ENCODE data around the gene POP4.

Gene POP4

GRCh38 chr19:29574510-29574909 is 31.6 kb upstream of the POP4 start:
- no peaks in the 10 kb centered on the region for H3K36me3 ChIP-seq
- no peak for DNase-seq
- no peak for TF ChIP-seq CTCF (IDR thresholded peaks at IDR 0.05; ENCODE audit: low read depth, low read length)
- H3K27me3 ChIP-seq, result peaks cover 53% of the 10 kb centered on the region
- H3K4me1 ChIP-seq, result no peaks in the 10 kb centered on the region
- no peaks in the 10 kb centered on the region for H3K9me3 ChIP-seq
- H3K4me3 ChIP-seq (ENCODE audit: low read depth, low read length), result no peak overlapping the region

GRCh38 chr19:29576046-29576606 is 30.0 kb upstream of the POP4 start:
- DNase-seq, result no peak
- no peaks in the 10 kb centered on the region for H3K4me1 ChIP-seq
- H3K36me3 ChIP-seq, result no peaks in the 10 kb centered on the region
- H3K9me3 ChIP-seq, result no peaks in the 10 kb centered on the region
- H3K27me3 ChIP-seq, result peaks cover 53% of the 10 kb centered on the region
- TF ChIP-seq CTCF (IDR thresholded peaks at IDR 0.05; ENCODE audit: low read depth, low read length), result no peak
- H3K4me3 ChIP-seq (ENCODE audit: low read depth, low read length), result no peak overlapping the region

GRCh38 chr19:29576761-29577648 is 29.1 kb upstream of the POP4 start:
- no peaks in the 10 kb centered on the region for H3K4me1 ChIP-seq
- H3K9me3 ChIP-seq, result no peaks in the 10 kb centered on the region
- no peak for DNase-seq
- peaks cover 51% of the 10 kb centered on the region for H3K27me3 ChIP-seq
- H3K36me3 ChIP-seq, result no peaks in the 10 kb centered on the region
- no peak for TF ChIP-seq CTCF (IDR thresholded peaks at IDR 0.05; ENCODE audit: low read depth, low read length)
- H3K4me3 ChIP-seq (ENCODE audit: low read depth, low read length), result no peak overlapping the region

DNA sequence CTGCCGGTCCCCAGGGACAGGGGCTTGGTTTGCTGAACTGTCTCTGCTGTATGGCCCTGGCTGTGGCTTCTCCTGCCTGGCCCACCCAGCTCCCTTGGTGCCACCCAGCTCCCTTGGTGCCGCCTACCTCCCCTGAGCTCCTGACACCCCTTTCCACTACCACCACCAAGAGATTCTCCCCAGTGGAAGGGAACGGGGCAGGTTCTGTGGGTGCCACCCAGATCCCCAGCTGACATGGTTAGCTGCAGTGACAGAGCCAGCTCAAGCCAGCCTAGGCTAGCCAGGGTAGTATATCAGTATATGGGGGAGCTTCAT is 28.5 kb upstream of the POP4 start:
- peaks cover 49% of the 10 kb centered on the region for H3K27me3 ChIP-seq
- no peak for DNase-seq
- H3K4me1 ChIP-seq, result no peaks in the 10 kb centered on the region
- no peak for TF ChIP-seq CTCF (IDR thresholded peaks at IDR 0.05; ENCODE audit: low read depth, low read length)
- H3K36me3 ChIP-seq, result no peaks in the 10 kb centered on the region
- H3K9me3 ChIP-seq, result no peaks in the 10 kb centered on the region
- no peak overlapping the region for H3K4me3 ChIP-seq (ENCODE audit: low read depth, low read length)

DNA sequence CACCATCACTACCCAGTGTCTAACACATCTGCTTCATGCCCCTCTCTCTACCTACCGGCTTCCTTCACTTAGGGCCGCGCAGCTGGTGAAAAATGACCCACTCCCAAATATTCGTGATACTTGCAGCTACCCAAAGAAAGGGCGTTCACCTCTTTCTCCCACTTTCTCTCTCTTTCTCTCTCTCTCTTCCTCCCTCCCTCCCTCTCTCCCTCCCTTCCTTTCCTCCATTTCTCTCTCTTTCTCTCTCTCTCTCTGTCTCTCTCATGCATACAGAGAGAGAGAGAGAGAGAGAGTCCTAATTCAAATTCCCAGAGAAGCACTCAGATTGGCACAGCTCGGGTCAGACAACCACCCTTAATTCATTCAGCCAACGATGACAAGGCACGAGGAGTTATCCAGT is 27.7 kb upstream of the POP4 start:
- Histone ChIP-seq H3K36me3 (no peaks in the 10 kb centered on the region), H3K27me3 (peaks cover 44% of the 10 kb centered on the region), H3K4me1 (no peaks in the 10 kb centered on the region), H3K4me3 (ENCODE audit: low read depth, low read length) (no peak overlapping the region), H3K9me3 (no peaks in the 10 kb centered on the region)
- TF ChIP-seq CTCF (IDR thresholded peaks at IDR 0.05; ENCODE audit: low read depth, low read length), result no peak
- DNase-seq, result no peak

DNA sequence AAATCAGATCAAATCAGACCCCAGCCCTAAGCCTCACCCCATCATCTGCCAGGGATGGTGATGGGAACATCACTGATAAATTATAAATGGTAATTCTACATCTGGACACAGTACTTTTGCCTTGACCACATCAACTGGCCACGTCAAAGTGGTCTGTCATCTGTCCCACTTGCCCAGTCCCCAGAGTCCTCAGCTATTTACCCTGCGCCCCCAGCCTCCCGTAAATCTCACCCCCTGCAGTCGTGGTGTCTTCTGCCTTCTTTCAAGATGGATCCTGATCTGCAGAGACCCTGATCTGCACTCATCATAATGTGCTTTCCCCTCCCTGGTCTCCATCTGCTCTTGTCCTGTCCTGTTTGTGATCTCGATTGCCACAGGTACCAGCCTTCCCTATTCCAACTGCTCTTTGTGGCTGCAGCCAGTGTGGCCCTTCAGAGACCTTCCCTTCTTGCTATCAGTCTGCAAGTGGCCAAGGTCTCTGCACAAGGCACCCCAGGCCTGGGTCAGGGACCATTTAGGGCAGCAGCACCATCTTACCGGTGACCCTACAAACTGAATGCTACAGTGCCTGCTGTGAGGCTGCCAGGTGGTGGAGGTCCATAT is 26.7 kb upstream of the POP4 start:
- Histone ChIP-seq H3K27me3 (peaks cover 34% of the 10 kb centered on the region), H3K9me3 (no peaks in the 10 kb centered on the region), H3K4me1 (no peaks in the 10 kb centered on the region), H3K4me3 (ENCODE audit: low read depth, low read length) (no peak overlapping the region), H3K36me3 (no peaks in the 10 kb centered on the region)
- no peak for DNase-seq
- no peak for TF ChIP-seq CTCF (IDR thresholded peaks at IDR 0.05; ENCODE audit: low read depth, low read length)
